ENCODE measurements around the gene PCBP1.

DNA sequence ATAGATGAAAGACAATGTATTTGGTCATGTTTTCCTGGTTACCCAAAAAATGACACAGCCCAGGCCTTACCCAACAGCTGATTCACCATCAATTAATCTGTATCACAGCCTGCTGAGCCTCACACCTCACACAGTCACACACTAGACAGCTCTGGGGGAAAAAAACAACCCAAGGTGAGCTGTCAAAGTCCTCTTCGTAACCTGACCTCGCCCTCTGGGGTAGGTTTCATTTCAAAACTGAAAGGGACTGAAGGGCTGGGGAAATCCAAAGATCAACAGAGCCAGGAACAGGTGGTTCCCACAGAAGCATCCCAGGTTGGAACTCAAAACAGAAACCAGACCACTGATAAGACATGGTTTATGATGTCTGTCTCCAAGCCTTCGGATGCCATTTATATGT, 18.2 kb upstream of the PCBP1 start:
- TF ChIP-seq POLR2A (IDR thresholded peaks at IDR 0.05; ENCODE audit: low read length): no peak
- TF ChIP-seq GATA1 (IDR thresholded peaks at IDR 0.05; ENCODE audit: low read depth, low read length): no peak

All from erythroblast (primary cell).